ENCODE measurements around the gene RGCC.

DNA sequence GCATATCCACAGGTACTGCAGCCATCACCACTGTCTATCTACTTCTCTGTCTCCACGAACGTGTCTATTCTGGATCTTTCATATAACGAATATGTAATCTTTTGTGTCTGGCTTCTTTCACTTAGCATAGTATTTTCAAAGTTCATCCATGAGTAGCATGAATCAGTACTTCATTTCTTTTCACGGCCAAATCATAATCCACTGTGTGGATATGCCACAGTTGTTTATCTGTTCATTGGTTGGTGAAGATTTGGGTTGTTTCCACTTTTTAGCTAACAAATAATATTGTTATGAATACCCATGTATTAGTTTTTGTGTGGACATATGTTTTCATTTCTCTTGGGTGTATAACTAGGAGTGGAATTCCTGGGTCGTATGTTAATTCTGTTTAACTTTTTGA lies 14.4 kb downstream of the RGCC start:
- TF ChIP-seq, protein P1, sequence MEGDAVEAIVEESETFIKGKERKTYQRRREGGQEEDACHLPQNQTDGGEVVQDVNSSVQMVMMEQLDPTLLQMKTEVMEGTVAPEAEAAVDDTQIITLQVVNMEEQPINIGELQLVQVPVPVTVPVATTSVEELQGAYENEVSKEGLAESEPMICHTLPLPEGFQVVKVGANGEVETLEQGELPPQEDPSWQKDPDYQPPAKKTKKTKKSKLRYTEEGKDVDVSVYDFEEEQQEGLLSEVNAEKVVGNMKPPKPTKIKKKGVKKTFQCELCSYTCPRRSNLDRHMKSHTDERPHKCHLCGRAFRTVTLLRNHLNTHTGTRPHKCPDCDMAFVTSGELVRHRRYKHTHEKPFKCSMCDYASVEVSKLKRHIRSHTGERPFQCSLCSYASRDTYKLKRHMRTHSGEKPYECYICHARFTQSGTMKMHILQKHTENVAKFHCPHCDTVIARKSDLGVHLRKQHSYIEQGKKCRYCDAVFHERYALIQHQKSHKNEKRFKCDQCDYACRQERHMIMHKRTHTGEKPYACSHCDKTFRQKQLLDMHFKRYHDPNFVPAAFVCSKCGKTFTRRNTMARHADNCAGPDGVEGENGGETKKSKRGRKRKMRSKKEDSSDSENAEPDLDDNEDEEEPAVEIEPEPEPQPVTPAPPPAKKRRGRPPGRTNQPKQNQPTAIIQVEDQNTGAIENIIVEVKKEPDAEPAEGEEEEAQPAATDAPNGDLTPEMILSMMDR (IDR thresholded peaks at IDR 0.05): no peak
- TF ChIP-seq POLR2AphosphoS5 (IDR thresholded peaks at IDR 0.05; ENCODE audit: insufficient read depth in 1 of 2, low read depth in 1 of 2): no peak
